Transverse colon (tissue), 4 donors: Measurements from ENCODE around the gene THTPA. TPM values are rescaled to one million over a fixed set of nuclear protein-coding genes. Genes with fewer than 3 reads are reported as not detected.

ENCODE experiments used
- DNase-seq: peaks from one replicate; pipeline ENCODE4 v3.0.0-alpha.2; 2019
- H3K27ac ChIP-seq, 4 donors: fragments of 200-600 bp; sonication (generic); 2 replicates each; pipeline ENCODE4 v1.5.1; 2016 to 2018; ENCODE audit warnings: inconsistent platforms in 4 of 4
- H3K27me3 ChIP-seq: fragments of 200-600 bp; sonication (generic); 2 replicates; pipeline ENCODE4 v1.5.1; 2017; ENCODE audit warnings: inconsistent platforms
- H3K36me3 ChIP-seq, 4 donors: fragments of 200-600 bp; sonication (generic); 2 replicates each; pipeline ENCODE4 v1.5.1; 2017 to 2019; ENCODE audit warnings: inconsistent platforms in 4 of 4
- H3K4me1 ChIP-seq, 4 donors: fragments of 200-600 bp; sonication (generic); 2 replicates each; pipeline ENCODE4 v1.5.1; 2017 to 2020; ENCODE audit warnings: inconsistent platforms in 4 of 4
- H3K4me3 ChIP-seq, 4 donors: fragments of 200-600 bp; sonication (generic); 1 replicate in 1 of 4; 2 replicates in 3 of 4; pipeline versions ENCODE4 v1.5.1 to v1.6.1; 2017 to 2019; ENCODE audit warnings: inconsistent platforms in 4 of 4
- H3K9me3 ChIP-seq, 2 donors: fragments of 200-600 bp; sonication (generic); 2 replicates each; pipeline ENCODE4 v1.5.1; 2017 to 2019; ENCODE audit warnings: inconsistent platforms in 2 of 2
- EP300 ChIP-seq: sonication (generic); formaldehyde crosslinking; IDR thresholded peaks from one replicate; pipeline ENCODE4 v1.6.1; 2017; ENCODE audit warnings: antibody characterized with exemption, low read depth
- POLR2A ChIP-seq: fragments of 450-650 bp; IDR thresholded peaks from one replicate; pipeline ENCODE4 v1.6.1; 2016; ENCODE audit warnings: antibody characterized with exemption, mild to moderate bottlenecking, moderate library complexity
- POLR2AphosphoS5 ChIP-seq, 3 donors: sonication (generic); formaldehyde crosslinking; IDR thresholded peaks; one replicate each; pipeline ENCODE4 v1.6.1; 2016; ENCODE audit warnings: antibody characterized with exemption in 3 of 3
- WGBS, 2 donors: methylation state at CpG; one replicate each; pipeline ENCODE4 v1.1.5; 2018; ENCODE audit warnings: low coverage in 1 of 2; 5-methylcytosine and 5-hydroxymethylcytosine counted together
- in situ Hi-C, 4 donors: fragments of 200-750 bp; cut with MboI; loops; one replicate each; pipeline versions ENCODE4 v1.15.0 to v1.15.1; 2017; ENCODE audit warnings: low sequenced_read_pairs in 3 of 4, low pct_ligation_motif_present in 1 of 4, low pct_unique_long_range_greater_than_20kb in 1 of 4
- intact Hi-C: fragments of 100-400 bp; cut with DNase I; formaldehyde crosslinking; loops from one replicate; pipeline ENCODE4 v1.15.1; 2023; ENCODE audit warnings: low total_unique reads
- total RNA-seq, 4 donors: library from RNA; depleted of rRNA; stranded (reverse); fragments of >200 nt; gene quantifications; one replicate each; pipeline ENCODE4 v1.1.0, GENCODE V29; 2016
- TF ChIP-seq, protein P1 (sequence below), 5 experiments: fragments of 200-600 bp in 3 of 5; fragments of 450-650 bp in 2 of 5; sonication (generic) in 3 of 5; IDR thresholded peaks; 1 replicate in 2 of 5; 2 replicates in 3 of 5; pipeline ENCODE4 v1.5.1; 2016 to 2017; ENCODE audit warnings: antibody characterized with exemption in 5 of 5, inconsistent platforms in 3 of 5, mild to moderate bottlenecking in 2 of 5, moderate library complexity in 1 of 5

Gene THTPA, protein sequence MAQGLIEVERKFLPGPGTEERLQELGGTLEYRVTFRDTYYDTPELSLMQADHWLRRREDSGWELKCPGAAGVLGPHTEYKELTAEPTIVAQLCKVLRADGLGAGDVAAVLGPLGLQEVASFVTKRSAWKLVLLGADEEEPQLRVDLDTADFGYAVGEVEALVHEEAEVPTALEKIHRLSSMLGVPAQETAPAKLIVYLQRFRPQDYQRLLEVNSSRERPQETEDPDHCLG
- 10 to 100 TPM in 3 of 4 donors, 1 to 10 TPM in 1; 6.8 to 34.0 (median 26.0) TPM for total RNA-seq

DNA sequence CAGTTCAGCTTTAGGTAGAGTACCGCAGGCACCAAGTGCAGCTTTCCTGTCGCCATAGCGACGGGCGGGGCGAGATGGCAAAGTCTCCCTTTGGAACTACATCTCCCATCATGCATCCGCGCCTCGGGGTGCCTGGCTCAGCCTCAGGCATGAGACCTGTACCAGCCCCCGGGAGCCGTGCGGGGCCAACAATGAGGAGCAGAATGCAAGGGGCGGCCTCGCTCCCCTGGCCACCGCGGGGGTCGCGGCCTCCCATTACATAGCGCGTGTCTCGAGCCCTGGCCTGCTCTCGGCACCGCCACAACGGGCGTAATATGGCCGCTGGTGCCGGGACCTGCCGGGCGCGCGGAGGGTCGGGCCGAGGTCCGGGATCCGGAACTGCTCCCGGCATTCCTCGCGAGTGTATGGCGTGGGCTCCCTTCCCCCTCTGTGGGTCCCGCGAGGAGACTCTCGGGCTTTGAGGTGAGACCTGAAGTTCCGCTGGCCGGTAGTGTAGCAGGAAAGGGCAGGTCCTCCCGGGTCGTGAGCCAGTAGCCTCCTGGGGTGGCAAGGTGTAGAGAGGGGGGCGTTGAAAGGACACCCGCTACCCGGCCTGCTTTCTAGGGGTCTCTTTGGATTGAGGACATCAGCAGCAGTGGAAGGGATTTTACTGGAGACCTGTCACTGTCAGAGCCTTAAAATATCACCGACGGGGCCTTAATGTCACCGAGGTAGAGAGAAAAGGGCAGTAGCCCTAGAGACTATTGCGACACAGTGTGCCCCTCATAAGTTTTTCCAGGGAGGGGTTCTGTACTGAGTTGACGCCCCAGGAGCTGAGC, at the start of gene THTPA:
Gene THTPA, plus strand, starts transcription at position 390 of the 818 bp plus-strand sequence. CDS start 487 bp downstream, outside the sequence.
- in situ Hi-C loops = loop anchor here in 3 of 4 donors (5.0 to 25.0 kb wide), 3 partner anchors 79 to 219 kb away; no protein-coding TSS in a partner anchor
- TF ChIP-seq POLR2A (peak; percentile 50), EP300 (no peak), POLR2AphosphoS5 (IDR thresholded peaks at IDR 0.05) (peak; percentile 44 to 76 (median 61))
- TF ChIP-seq, protein P1, sequence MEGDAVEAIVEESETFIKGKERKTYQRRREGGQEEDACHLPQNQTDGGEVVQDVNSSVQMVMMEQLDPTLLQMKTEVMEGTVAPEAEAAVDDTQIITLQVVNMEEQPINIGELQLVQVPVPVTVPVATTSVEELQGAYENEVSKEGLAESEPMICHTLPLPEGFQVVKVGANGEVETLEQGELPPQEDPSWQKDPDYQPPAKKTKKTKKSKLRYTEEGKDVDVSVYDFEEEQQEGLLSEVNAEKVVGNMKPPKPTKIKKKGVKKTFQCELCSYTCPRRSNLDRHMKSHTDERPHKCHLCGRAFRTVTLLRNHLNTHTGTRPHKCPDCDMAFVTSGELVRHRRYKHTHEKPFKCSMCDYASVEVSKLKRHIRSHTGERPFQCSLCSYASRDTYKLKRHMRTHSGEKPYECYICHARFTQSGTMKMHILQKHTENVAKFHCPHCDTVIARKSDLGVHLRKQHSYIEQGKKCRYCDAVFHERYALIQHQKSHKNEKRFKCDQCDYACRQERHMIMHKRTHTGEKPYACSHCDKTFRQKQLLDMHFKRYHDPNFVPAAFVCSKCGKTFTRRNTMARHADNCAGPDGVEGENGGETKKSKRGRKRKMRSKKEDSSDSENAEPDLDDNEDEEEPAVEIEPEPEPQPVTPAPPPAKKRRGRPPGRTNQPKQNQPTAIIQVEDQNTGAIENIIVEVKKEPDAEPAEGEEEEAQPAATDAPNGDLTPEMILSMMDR (IDR thresholded peaks at IDR 0.05) = peak in 1 of 5 experiments; percentile 11

DNA sequence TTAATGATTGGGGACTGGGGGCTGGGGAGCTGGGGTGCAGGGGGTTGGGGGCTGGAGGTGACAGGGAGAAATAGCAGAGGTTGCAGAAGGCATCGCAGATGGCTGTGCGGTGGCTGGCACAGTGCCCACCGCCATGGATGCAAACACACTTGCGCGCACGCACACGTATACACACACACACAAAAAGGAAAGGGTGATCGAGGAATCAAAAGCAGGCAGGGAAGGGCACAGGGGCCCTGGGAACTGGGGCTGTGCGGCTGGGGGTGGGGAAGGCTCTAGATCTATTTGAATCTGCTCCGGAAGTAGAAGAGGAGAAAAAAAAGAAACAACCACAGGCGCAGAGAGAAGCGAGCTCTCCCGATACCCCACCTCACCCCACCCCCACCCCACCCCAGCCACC, 43.9 kb upstream of the THTPA start:
- whole genome bisulfite sequencing, 2 donors = 75% methylated on average over 13 of the region's 13 CpGs; no CpG with 5 or more reads in 1 of the 2 donors
- in situ Hi-C loops (no loop called here), intact Hi-C loops (no loop called here)
- no peak for DNase-seq
- Histone ChIP-seq H3K27ac (no peak overlapping the region), H3K4me1 (no peaks in the 10 kb centered on the region), H3K27me3 (no peaks in the 10 kb centered on the region), H3K9me3 (no peaks in the 10 kb centered on the region), H3K36me3 (no peaks in the 10 kb centered on the region), H3K4me3 (peak overlapping the region in 1 of 4 donors; percentile 19)
- TF ChIP-seq POLR2A (no peak), EP300 (no peak), POLR2AphosphoS5 (IDR thresholded peaks at IDR 0.05) (no peak)
- TF ChIP-seq, protein P1 (IDR thresholded peaks at IDR 0.05) = no peak

More for the DNA sequence above, at the start of gene THTPA:
- intact Hi-C loops = no loop called here
- H3K9me3 ChIP-seq = no peaks in the 10 kb centered on the region
- WGBS, 2 donors = 1% methylated on average over 34 of the region's 54 CpGs; no CpG with 5 or more reads in 1 of the 2 donors
- peaks cover 0 to 4% (median 0%) of the 10 kb centered on the region in 4 donors for H3K36me3 ChIP-seq
- H3K4me3 ChIP-seq = peak within 1 kb of the TSS; percentile 60 to 93 (median 86)
- peak within 1 kb of the TSS; percentile 92 to 95 (median 94) for H3K27ac ChIP-seq
- peak; percentile 94 for DNase-seq
- H3K4me1 ChIP-seq = peaks cover 15 to 33% (median 20%) of the 10 kb centered on the region in 4 donors
- H3K27me3 ChIP-seq = no peaks in the 10 kb centered on the region

DNA sequence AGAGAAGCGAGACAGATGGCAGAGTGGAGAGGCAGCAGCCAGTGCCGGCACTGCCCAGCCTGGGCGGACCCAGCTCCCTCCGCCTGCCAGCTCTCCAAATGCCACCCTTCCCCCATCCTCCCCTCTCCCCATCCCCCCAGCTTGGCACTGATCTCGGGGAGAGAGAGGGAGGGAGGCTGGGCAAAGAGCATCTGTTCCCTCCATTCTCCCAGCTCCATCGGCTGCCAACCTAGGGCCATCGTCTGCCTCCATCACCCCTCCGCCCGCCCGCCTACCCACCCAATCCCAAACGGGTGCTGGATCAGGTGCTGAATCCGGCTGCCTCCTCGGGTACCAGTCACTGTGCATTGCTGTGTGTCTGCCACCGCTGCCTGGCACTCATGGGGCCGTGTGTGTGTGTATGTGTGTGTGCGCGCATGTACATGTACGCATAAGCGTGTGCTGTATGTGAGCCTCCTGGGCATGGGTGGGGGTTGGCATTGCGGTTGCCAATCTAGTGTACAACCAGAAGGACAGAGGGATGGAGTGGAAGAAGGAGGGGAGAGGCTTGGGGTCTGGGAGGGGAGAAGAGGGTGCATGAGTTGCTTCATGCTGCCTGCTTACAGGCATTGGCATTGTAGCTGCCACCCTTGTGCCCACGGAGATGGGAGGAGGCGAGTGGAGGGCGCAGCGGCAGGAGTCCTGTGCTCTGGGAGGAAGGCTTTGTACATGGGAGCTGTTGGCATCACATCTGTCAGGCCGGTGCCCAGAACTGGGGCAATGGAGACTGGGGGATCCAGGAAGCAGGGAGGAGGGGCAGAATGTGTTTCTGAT, 42.9 kb upstream of the THTPA start:
- no peak for DNase-seq
- Histone ChIP-seq H3K27me3 (no peaks in the 10 kb centered on the region), H3K36me3 (no peaks in the 10 kb centered on the region), H3K4me3 (no peak overlapping the region), H3K27ac (no peak overlapping the region), H3K9me3 (no peaks in the 10 kb centered on the region), H3K4me1 (no peaks in the 10 kb centered on the region)
- TF ChIP-seq EP300 (no peak), POLR2AphosphoS5 (IDR thresholded peaks at IDR 0.05) (no peak), POLR2A (no peak)
- TF ChIP-seq, protein P1 (IDR thresholded peaks at IDR 0.05) = no peak
- in situ Hi-C loops = no loop called here
- WGBS, 2 donors = 78 to 86% methylated on average over 4 to 25 of the region's 25 CpGs
- intact Hi-C loops = no loop called here
